Natural killer cell (primary cell): ENCODE measurements around the gene PSD4. TPM values are rescaled to one million over a fixed set of nuclear protein-coding genes. Genes with fewer than 3 reads are reported as not detected.

Experiments used
- ATAC-seq, 3 donors: fragments of 150-1000 bp in 2 of 3; fragments of 200-7000 bp in 1 of 3; cut with Tn5 transposase; 1 replicate in 1 of 3; 2 replicates in 2 of 3; pipeline ENCODE4 v1.10.0; 2021; ENCODE audit warnings: mild to moderate bottlenecking in 2 of 3, moderate library complexity in 2 of 3
- DNase-seq, 2 donors: peaks; one replicate each; pipeline versions ENCODE4 v3.0.0 to v3.0.0-alpha.2; 2013 to 2021; ENCODE audit warnings: mixed read lengths in 1 of 2
- H3K27ac ChIP-seq: one replicate; pipeline ENCODE4 v1.5.1; 2013; ENCODE audit warnings: mild to moderate bottlenecking, low read length
- H3K27me3 ChIP-seq: one replicate; pipeline ENCODE4 v1.6.1; 2013; ENCODE audit warnings: low read length; ENCODE audit not compliant: control insufficient read depth, insufficient read depth
- H3K36me3 ChIP-seq: one replicate; pipeline ENCODE4 v1.6.1; 2013; ENCODE audit warnings: low read length; ENCODE audit not compliant: control insufficient read depth, insufficient read depth
- H3K4me1 ChIP-seq: one replicate; pipeline ENCODE4 v1.6.1; 2013; ENCODE audit warnings: low read length; ENCODE audit not compliant: control insufficient read depth, insufficient read depth
- H3K4me3 ChIP-seq: one replicate; pipeline ENCODE4 v1.5.1; 2013; ENCODE audit warnings: low read length
- H3K9me3 ChIP-seq: one replicate; pipeline ENCODE4 v1.6.1; 2013; ENCODE audit warnings: low read length; ENCODE audit not compliant: control insufficient read depth, insufficient read depth
- H3K27ac Mint-ChIP-seq, 2 donors: one replicate each; pipeline ENCODE4 v1.8.0; 2022; ENCODE audit warnings: mild to moderate bottlenecking in 2 of 2, mixed read lengths in 2 of 2, moderate library complexity in 1 of 2
- H3K27me3 Mint-ChIP-seq, 2 donors: one replicate each; pipeline ENCODE4 v1.8.0; 2022; ENCODE audit warnings: low read depth in 2 of 2, mixed read lengths in 2 of 2
- H3K36me3 Mint-ChIP-seq: one replicate; pipeline ENCODE4 v1.8.0; 2022; ENCODE audit warnings: mixed read lengths
- H3K4me1 Mint-ChIP-seq, 2 donors: one replicate each; pipeline ENCODE4 v1.8.0; 2022; ENCODE audit warnings: mixed read lengths in 2 of 2
- H3K4me3 Mint-ChIP-seq: one replicate; pipeline ENCODE4 v1.8.0; 2022; ENCODE audit warnings: mild to moderate bottlenecking, moderate library complexity, mixed read lengths
- H3K9me3 Mint-ChIP-seq, 2 donors: one replicate each; pipeline ENCODE4 v1.8.0; 2022; ENCODE audit warnings: mixed read lengths in 2 of 2
- CTCF ChIP-seq: fragments of 200-600 bp; IDR thresholded peaks from one replicate; pipeline ENCODE4 v1.8.0; 2022; ENCODE audit warnings: antibody characterized with exemption
- WGBS: methylation state at CpG from one replicate; pipeline ENCODE4 v1.1.7; 2013; ENCODE audit warnings: missing lambda C conversion rate; ENCODE audit not compliant: insufficient coverage; 5-methylcytosine and 5-hydroxymethylcytosine counted together
- intact Hi-C: fragments of 100-400 bp; cut with micrococcal nuclease; formaldehyde crosslinking; loops from one replicate; pipeline ENCODE4 v1.14.2; 2022
- total RNA-seq, 4 donors: library from RNA; stranded (reverse); fragments of 120-200 nt in 1 of 4; gene quantifications; one replicate each; pipeline versions ENCODE4 v1.2.3 to v1.2.4, GENCODE V29; 2013 to 2022

PSD4 gene
- total RNA-seq, 3 donors from 2014 or later (not counting 1 experiment from before 2014, with no cell fraction given), result 280 to 347 (median 340) TPM

GRCh38 chr2:113158884-113159553, 14.8 kb upstream of the PSD4 start:
- ATAC-seq, result no peak

GRCh38 chr2:113160248-113160647, 13.5 kb upstream of the PSD4 start:
- H3K4me3 Mint-ChIP-seq, result no peak overlapping the region
- intact Hi-C loops, result no loop called here
- H3K4me1 ChIP-seq, result peaks cover 11% of the 10 kb centered on the region
- 89% methylated on average over 1 of the region's 1 CpG for WGBS
- no peaks in the 10 kb centered on the region for H3K9me3 Mint-ChIP-seq
- no peak for DNase-seq
- H3K27ac Mint-ChIP-seq, result no peak overlapping the region
- H3K4me1 Mint-ChIP-seq, result peaks cover 15 to 26% of the 10 kb centered on the region in 2 donors
- no peaks in the 10 kb centered on the region for H3K36me3 Mint-ChIP-seq
- no peak for ATAC-seq
- no peak for TF ChIP-seq CTCF
- no peaks in the 10 kb centered on the region for H3K27me3 ChIP-seq
- no peak overlapping the region for H3K27ac ChIP-seq
- no peaks in the 10 kb centered on the region for H3K27me3 Mint-ChIP-seq
- no peaks in the 10 kb centered on the region for H3K9me3 ChIP-seq
- H3K4me3 ChIP-seq, result no peak overlapping the region
- H3K36me3 ChIP-seq, result no peaks in the 10 kb centered on the region

More at GRCh38 chr2:113158884-113159553, 14.8 kb upstream of the PSD4 start:
- Mint-ChIP-seq H3K4me3 (no peak overlapping the region), H3K4me1 (peaks cover 15 to 18% of the 10 kb centered on the region in 2 donors), H3K27me3 (no peaks in the 10 kb centered on the region), H3K9me3 (no peaks in the 10 kb centered on the region), H3K27ac (peak overlapping the region in 1 of 2 donors; percentile 68), H3K36me3 (no peaks in the 10 kb centered on the region)
- peaks cover 11% of the 10 kb centered on the region for H3K4me1 ChIP-seq
- no peaks in the 10 kb centered on the region for H3K9me3 ChIP-seq
- 98% methylated on average over 4 of the region's 4 CpGs for WGBS
- no peak overlapping the region for H3K27ac ChIP-seq
- no peak for DNase-seq
- H3K4me3 ChIP-seq, result no peak overlapping the region
- no peak for TF ChIP-seq CTCF
- no peaks in the 10 kb centered on the region for H3K36me3 ChIP-seq
- intact Hi-C loops, result no loop called here
- no peaks in the 10 kb centered on the region for H3K27me3 ChIP-seq

- H3K4me3 ChIP-seq, result no peak overlapping the region
- no peak overlapping the region for H3K27ac Mint-ChIP-seq
- H3K4me1 Mint-ChIP-seq, result peaks cover 15 to 26% of the 10 kb centered on the region in 2 donors
- no peaks in the 10 kb centered on the region for H3K27me3 Mint-ChIP-seq
- H3K9me3 ChIP-seq, result no peaks in the 10 kb centered on the region
- DNase-seq, result no peak
- no peak for ATAC-seq
- H3K36me3 Mint-ChIP-seq, result no peaks in the 10 kb centered on the region
- no peaks in the 10 kb centered on the region for H3K36me3 ChIP-seq
- intact Hi-C loops, result no loop called here
- no peaks in the 10 kb centered on the region for H3K9me3 Mint-ChIP-seq
- TF ChIP-seq CTCF, result no peak
- no peaks in the 10 kb centered on the region for H3K27me3 ChIP-seq
- peaks cover 11% of the 10 kb centered on the region for H3K4me1 ChIP-seq
- 96% methylated on average over 5 of the region's 5 CpGs for WGBS
- no peak overlapping the region for H3K4me3 Mint-ChIP-seq
- no peak overlapping the region for H3K27ac ChIP-seq
Measured at GRCh38 chr2:113160962-113161361, 12.8 kb upstream of the PSD4 start.

GRCh38 chr2:113162173-113162572, 11.6 kb upstream of the PSD4 start:
- Histone ChIP-seq H3K4me1 (peaks cover 8% of the 10 kb centered on the region), H3K27ac (no peak overlapping the region), H3K27me3 (no peaks in the 10 kb centered on the region), H3K9me3 (no peaks in the 10 kb centered on the region), H3K36me3 (no peaks in the 10 kb centered on the region), H3K4me3 (no peak overlapping the region)
- DNase-seq, result no peak
- no peak overlapping the region for H3K27ac Mint-ChIP-seq
- intact Hi-C loops, result no loop called here
- ATAC-seq, result no peak
- H3K4me1 Mint-ChIP-seq, result peaks cover 14 to 26% of the 10 kb centered on the region in 2 donors
- no peaks in the 10 kb centered on the region for H3K9me3 Mint-ChIP-seq
- no peak for TF ChIP-seq CTCF
- H3K36me3 Mint-ChIP-seq, result no peaks in the 10 kb centered on the region
- no peaks in the 10 kb centered on the region for H3K27me3 Mint-ChIP-seq
- WGBS, result 94% methylated on average over 8 of the region's 10 CpGs
- H3K4me3 Mint-ChIP-seq, result no peak overlapping the region
